ENCODE measurements around the gene DCDC2. TPM values are rescaled to one million over a fixed set of nuclear protein-coding genes. Genes with fewer than 3 reads are reported as not detected.
"Not testable (repeated sequence)": the region's sequence is repeated elsewhere in the genome, so short reads cannot be mapped to it uniquely, and the experiment has no call there.

DCDC2 gene
- total RNA-seq, 1 donor from 2014 or later, result 494 TPM

DNA sequence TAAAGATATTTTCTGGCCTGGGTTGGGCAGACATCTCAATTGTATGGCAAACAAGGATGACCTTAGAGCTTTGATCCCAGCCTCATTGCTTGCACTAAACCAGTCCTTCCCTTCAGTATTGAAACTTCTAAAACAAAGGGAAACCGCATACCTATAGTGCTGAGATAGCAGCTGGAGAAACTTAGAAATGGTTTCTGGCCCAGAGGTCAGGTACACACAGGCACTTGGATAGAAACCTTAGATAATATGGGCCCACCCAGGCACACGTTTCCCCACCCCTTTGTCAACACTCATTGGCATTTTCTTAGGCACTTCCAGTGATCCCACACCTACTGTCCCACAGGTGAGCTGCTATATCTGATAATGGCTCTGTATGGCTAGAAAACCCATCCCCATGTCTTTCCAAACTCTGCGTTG lies 209.7 kb downstream of the DCDC2 start:
- DNase-seq (ENCODE audit: low read depth), result no peak

DNA sequence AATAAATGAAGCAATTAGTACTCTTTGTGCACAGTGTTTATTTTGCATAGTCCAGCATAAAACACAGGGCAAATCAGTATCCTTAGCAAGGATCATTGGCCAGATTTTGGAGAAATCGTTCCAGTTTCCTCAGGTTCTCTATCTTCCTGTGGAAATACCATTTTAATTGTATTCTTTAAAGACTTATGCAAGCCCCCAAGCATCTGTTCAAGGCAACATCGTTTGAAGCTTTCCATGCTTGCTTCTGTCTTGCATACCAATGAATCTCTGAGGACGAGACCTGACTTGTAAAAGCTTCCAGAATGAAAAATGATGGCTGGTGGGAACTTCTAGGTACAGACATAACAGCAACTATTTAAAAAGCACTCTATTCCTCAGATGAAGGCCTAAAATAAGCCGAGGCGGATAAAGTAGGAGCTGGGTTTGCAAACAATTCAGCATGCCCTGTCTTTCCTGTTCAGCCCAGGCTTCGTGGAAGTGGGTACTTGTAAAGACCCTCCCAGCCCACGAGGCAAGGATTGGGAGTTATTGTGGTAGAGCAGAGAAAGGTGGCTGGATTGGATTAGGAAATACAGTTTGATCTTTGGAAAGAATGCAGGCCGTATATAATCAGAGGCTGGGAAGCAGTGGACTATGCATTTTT lies 210.2 kb downstream of the DCDC2 start:
- no peak for DNase-seq (ENCODE audit: low read depth)

GRCh38 chr6:24146871-24147270 lies 211.0 kb downstream of the DCDC2 start:
- no peak for DNase-seq (ENCODE audit: low read depth)

DNA sequence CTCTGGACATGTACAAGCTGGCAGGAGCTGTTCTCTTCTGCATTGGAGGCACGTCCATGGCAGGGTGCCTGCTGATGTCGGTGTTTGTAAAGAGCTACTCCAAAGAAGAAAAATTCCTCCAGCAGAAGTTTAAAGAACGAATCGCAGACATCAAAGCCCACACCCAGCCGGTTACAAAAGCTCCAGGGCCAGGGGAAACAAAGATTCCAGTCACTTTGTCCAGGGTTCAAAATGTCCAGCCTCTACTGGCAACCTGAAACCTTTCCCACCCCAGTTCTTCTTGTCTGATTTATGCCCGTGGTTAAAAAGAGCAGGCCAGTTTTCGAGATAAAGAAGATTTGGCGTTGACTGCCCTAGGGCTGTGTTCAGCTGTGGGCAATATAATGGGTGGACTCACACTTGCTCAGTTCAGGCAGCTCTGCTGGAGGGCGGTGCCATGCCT lies 212.1 kb downstream of the DCDC2 start:
- DNase-seq (ENCODE audit: low read depth), result no peak

DNA sequence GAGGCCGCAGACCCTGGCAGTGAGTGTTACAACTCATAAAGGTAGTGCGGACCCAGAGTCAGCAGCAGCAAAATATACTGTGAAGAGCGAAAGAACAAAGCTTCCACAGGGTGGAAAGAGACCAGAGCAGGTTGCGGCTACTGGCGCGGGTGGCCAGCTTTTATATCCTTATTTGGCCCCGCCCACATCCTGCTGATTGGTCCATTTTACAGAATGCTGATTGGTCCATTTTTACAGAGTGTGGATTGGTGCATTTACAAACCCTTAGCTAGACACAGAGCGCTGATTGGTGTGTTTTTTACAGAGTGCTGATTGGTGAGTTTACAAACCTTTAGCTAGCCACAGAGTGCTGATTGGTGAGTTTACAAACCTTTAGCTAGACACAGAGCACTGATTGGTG lies 215.1 kb downstream of the DCDC2 start:
- not testable (repeated sequence) for DNase-seq (ENCODE audit: low read depth)

- DNase-seq (ENCODE audit: low read depth), result no peak
Observed at GRCh38 chr6:24140591-24140990, 217.3 kb downstream of the DCDC2 start.

- no peak for DNase-seq (ENCODE audit: low read depth)
Observed at GRCh38 chr6:24139639-24140038, 218.2 kb downstream of the DCDC2 start.

DNA sequence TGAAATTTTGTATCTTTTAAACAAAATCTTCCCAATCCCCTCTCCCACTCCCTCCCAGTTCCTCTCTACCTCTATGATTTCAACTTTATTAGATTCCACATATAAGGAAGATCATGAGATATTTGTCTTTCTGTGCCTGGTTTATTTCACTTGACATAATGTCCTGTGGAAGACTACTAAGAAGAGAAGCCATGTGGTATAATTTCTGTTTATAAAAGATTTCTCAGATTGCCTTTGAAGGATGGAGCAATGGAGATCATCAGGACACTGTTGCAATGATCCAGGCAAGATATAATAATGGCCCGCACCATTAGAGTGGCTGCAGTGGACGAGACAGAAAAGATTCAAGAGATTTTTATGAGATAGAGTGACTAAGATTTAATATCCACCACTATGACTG lies 218.8 kb downstream of the DCDC2 start:
- no peak for DNase-seq (ENCODE audit: low read depth)

GRCh38 chr6:24131751-24132150 lies 226.1 kb downstream of the DCDC2 start:
- DNase-seq (ENCODE audit: low read depth), result no peak

- no peak for DNase-seq (ENCODE audit: low read depth)
Observed at GRCh38 chr6:24127316-24127715, 230.5 kb downstream of the DCDC2 start.

- peak; percentile 69 for DNase-seq (ENCODE audit: low read depth)
Observed at GRCh38 chr6:24126586-24127192, 231.2 kb downstream of the DCDC2 start.

GRCh38 chr6:24125980-24126379 lies 231.9 kb downstream of the DCDC2 start, which contains the start of gene NRSN1:
Gene NRSN1 (plus strand): TSS chr6:24126215. CDS start chr6:24134328, 8,113 bp downstream.
- no peak for DNase-seq (ENCODE audit: low read depth)

DNA sequence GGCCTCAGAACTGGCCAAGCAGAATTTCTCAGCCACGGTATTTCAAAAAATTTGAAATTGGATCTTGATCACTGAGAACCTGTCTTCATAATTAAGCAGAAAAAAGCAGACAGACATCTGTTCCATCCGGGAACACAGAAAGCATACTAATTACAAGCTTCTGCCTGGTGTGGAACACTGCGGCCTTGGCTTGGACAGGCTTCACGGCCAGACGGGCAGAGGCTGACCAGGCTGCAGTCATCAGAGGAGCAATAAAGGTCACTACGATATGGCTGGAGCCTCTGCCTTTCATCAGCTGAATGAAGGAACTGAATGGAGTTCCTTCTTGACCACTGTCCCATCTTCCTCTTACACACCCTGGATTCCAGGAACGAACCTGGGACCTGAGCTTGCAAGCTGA lies 235.7 kb downstream of the DCDC2 start:
- DNase-seq (ENCODE audit: low read depth), result no peak

Other genes starting within 250 kb of the DCDC2 start
- gene NRSN1, start 231.8 kb downstream of the DCDC2 start, total RNA-seq, result 0.15 TPM in 1 of 2 replicates, not detected in the other
- gene MRS2, start 44.9 kb upstream of the DCDC2 start, total RNA-seq, result 55.6 and 58.9 TPM in 2 replicates
- under 0.01 and 0.45 TPM in 2 replicates for gene GPLD1, start 131.5 kb upstream of the DCDC2 start, total RNA-seq
- gene ALDH5A1, start 136.9 kb upstream of the DCDC2 start, total RNA-seq, result 1.0 and 3.8 TPM in 2 replicates